GM19099 (cell line): ENCODE data around the gene FBXL17.

ENCODE experiments used
- POLR2A ChIP-seq: IDR thresholded peaks from 3 replicates; pipeline ENCODE4 v1.6.1; 2011; ENCODE audit warnings: low read depth; ENCODE audit not compliant: insufficient read length; ENCODE audit errors: extremely low read depth

FBXL17 gene

DNA sequence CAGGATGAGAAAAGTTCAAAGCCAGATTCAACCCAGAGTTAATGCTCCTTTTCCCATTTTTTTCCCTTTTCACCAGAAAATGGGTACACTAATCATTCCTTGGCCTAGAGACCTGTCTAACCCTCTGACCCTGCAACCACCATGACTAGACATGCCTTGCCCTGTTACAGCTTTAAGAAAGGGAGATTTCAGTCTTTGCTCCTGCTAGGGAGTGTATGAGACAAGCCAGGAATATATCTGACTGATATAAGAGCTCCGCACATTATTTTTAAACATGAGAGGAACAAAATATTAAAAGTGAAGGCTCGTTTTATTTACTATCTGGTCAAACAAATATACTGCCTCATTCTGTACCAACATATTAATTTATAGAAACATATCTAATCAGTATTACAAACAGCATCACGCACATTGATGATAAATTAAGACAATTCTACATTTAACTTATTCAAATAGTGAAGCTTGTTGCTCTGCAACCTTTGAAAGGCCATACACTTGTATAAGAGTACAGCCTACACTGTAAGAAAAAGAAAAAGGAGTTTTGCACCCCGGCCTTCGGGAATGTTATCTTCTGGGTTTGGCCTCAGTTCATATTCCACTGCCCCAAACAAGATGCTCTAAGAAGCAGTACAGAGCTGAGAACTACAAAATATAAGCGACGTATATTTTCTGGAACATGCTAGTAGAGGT, 132.7 kb downstream of the FBXL17 start:
- no peak for TF ChIP-seq POLR2A

DNA sequence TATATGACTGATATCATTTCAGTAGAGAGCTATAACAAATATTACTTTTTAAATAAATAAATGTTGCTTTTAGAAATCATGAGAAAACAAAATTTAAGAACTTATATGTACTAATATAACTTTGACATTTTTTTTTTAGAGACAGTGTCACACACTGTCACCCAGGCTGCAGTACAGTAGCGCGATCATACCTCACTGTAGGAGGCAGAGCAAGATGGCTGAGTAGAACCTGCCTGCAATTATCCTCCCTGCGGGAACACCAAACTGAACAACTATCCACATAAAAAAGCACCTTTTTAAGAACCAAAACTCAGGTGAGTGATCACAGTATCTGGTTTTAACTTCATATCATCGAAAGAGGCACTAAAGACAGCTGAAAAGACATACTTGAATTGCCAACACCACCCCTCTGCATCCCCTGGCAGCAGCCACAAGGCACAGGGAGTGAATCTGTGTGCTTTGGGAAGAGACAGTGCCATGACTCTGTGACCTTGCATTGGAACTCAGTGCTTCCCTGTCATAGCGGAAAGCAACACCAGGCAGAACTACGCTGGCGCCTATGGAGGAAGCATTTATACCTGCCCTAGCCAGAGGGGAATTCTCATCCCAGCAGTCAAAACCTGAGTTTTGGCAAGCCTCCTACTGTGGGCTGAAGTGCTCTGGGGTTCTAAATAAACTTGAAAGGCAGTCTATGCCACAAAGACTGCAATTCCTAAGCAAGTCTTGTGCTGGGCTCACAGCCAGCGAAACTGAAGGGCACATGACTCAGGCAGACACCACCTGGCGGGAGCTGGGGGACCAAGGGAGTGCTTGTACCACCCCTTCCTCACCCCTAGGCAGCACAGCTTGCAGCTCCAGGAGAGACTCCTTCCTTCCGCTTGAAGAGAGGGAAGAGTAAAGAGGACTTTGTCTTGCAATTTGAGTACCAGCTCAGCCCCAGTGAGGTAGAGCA, 142.7 kb downstream of the FBXL17 start:
- no peak for TF ChIP-seq POLR2A

DNA sequence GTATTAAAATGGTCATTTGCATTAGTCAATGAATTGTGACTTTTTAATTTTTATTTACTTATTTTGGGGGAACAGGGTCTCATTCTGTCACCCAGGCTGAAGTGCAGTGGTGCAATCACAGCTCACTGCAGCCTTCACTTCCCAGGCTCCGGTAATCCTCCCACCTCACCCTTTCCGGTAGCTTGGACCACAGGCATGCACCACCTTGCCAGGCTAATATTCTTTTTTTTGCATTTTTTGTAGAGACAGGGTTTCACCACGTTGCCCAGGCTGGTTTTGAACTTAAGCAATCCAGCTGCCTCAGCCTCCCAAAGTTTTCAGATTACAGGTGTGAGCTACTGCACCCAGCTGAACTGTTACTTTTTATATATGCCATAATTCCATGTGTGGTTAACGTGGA, 143.4 kb downstream of the FBXL17 start:
- TF ChIP-seq POLR2A, result no peak

DNA sequence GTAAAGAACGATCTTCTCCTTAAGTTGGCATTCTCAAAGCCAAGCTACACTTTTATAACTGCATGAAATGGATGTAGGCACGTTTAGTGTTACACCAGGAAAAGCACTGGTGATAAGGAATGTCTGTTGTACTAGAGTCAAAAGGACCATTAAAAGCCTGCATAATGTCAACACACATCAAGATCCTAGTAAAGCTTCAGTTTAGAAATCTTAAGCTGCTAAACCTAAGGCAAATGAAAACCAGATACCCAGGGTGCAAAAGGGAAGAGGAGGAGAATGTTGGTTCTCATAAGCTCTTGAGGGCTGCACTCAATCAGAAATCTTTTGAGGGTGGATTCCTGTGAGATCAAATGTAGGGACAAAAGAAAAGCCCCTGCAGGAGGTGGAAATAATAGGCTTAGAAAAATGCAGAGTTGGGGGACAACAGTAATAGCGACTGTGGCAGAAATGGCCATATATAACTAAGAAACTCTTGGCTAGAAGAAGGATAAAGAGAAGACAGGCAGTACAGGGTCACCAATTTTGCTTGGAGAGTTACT, 148.2 kb downstream of the FBXL17 start:
- no peak for TF ChIP-seq POLR2A

DNA sequence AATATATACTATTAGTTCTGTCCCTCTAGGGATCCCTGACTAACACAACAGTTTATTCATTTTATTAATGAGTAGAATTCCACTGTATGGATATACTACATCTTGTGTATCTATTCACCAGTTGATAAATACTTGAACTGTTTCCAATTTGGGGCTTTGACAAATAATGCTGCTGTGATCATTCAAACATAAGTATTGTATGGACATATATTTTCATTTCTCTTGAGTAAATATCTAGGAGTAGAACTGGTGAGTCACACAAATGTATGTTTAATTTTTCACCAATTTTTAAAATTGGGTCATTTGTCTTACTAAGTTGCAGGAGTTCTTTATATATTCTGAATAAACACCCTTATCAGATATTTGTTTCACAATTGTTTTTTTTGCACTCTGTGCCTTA, 149.1 kb downstream of the FBXL17 start:
- TF ChIP-seq POLR2A, result no peak

DNA sequence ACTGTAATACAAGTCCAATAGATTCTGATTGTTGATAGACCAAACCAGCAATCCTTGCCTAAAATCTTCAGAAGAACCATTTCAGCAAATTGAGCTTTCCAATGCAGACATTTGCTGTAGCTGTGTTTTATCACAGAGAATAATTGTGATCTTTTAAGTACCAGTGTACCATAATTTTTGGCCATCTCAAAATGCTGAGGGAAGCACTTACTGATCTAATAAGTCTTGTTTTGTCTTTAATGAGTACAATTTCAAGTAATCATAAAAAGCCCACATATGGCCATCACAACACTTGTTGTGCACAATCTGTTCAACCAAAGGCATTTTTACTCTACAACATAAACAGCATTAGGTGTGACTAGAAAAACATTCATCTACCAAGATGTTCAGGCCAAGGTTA, 159.9 kb downstream of the FBXL17 start:
- TF ChIP-seq POLR2A, result no peak

DNA sequence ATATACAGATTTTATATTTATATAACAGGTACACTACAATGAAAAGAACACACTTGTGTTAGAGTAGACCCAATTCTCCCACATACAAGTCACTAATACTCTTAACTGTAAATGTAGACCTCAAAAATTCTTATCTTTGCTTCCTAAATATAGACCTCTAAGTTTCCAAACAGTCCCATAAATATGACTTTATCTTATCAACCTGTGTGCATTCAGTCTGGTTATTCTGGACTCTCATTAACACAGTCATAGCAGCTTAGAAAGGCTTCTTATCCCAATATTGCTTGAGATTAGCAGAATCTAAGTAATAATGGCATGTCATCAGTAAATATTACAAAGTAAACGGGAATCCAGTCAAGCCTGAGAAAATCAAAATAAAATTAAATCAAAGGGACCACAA, 161.1 kb downstream of the FBXL17 start:
- no peak for TF ChIP-seq POLR2A

DNA sequence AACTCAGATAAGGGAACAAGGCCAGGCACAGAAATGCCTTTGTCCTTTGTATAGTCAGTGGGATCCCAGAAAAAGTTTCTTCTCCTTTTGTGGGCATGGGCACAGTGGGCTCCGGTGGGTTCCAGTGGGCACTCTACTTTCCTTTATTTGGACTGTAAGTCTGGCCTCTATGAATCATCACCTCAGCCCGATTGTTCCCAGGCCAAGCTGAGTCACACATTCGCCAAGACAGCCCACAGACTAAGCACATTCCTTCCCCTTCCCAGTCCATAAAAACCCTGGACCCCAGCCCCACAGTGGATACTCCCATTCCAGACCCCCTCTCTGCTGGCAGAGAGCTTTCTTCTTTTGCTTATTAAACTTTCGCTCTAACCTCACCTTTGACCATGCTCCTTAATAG, 165.0 kb downstream of the FBXL17 start:
- no peak for TF ChIP-seq POLR2A

DNA sequence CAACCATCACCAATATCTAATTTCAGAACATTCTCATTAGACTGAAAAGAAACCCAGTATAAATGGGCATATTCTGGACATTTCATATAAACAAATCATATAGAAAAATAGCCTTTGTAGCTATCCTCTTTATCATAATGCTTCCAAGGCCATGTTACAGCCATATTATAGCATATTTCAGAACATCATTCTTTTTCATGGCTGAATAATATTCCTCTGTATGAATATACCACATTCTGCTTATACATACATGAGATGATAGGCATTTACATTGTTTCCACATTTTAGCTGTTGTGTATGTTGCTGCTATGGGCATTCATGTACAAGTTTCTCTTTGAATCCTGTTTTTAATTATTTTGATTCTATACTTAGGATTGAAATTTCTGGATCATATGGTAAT, 167.0 kb downstream of the FBXL17 start:
- no peak for TF ChIP-seq POLR2A

DNA sequence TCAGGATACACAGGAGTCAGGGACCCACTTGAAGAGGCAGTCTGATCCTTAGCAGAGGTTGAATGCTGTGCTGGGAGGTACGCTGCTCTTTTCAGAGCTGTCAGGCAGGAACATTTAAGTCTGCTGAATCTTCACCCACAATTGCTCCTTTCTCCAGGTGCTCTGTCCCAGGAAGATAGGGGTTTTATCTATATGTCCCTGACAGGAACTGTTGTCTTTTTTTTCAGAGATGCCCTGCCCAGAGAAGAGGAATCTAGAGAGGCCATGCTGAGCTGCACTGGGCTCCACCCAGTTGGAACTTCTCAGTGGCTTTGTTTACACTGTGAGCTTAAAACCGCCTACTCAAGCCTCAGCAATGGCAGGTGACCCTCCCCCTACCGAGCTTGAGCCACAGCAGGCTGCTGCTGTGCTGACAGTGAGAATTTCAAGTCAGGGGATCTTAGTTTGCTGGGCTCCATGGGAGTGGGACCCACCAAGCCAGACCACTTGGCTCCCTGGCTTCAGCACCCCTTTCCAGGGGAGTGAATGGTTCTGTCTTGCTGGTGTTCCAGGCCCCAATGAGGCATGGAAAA, 169.0 kb downstream of the FBXL17 start:
- TF ChIP-seq POLR2A, result no peak

DNA sequence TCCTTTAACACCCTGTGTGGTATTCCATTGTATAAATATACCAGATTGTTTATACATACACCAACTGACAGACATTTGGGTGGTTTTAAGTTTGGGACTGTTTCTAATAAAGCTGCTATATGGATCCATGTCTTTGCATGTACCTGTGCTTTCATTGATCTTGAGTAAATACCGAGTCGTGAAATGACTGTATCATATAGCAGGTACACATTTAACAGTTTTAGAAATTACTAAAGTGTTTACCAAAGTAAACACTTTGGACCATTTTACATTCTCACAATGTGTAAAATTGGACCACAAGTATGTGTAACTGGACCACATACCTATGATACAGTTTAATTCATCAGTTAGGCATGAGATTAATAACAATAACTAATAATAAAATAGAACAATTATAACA, 175.2 kb downstream of the FBXL17 start:
- no peak for TF ChIP-seq POLR2A

DNA sequence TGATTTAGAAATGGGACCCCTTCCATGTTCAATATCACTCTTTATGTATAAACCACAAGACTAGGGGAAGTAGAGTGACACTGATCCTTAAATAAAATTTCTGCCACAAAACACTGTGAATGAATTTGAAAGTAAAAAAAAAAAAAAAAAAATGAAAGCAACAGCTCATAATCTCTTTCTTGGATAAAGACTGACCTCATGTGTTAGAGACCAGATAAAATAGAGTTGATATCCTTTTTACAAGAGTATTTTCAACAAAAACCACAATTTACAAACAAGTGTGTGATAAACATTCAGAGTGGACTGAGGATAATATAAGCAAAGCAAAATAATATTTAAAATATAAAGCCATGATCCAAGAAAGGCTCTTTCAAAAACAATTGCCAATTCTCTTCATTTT, 180.2 kb downstream of the FBXL17 start:
- TF ChIP-seq POLR2A, result no peak

DNA sequence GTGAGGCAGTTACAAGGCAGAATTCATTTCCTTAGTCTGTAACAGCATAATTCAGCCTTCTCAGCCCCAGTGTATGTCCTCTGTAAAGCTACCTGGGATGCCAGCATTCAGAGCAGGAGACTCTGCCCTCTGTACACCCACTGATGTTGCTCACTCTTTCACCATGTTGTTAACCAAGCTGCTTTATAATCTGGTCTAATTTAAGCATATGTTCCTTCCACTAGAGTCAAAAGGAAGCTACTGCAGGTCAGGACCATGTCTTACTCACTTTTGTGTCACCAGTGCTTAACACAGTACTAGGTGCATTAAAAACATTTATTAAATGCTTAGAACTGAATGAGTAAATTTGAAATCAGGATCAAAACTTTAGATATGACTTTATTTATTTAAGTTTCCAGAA, 185.6 kb downstream of the FBXL17 start:
- TF ChIP-seq POLR2A, result no peak

DNA sequence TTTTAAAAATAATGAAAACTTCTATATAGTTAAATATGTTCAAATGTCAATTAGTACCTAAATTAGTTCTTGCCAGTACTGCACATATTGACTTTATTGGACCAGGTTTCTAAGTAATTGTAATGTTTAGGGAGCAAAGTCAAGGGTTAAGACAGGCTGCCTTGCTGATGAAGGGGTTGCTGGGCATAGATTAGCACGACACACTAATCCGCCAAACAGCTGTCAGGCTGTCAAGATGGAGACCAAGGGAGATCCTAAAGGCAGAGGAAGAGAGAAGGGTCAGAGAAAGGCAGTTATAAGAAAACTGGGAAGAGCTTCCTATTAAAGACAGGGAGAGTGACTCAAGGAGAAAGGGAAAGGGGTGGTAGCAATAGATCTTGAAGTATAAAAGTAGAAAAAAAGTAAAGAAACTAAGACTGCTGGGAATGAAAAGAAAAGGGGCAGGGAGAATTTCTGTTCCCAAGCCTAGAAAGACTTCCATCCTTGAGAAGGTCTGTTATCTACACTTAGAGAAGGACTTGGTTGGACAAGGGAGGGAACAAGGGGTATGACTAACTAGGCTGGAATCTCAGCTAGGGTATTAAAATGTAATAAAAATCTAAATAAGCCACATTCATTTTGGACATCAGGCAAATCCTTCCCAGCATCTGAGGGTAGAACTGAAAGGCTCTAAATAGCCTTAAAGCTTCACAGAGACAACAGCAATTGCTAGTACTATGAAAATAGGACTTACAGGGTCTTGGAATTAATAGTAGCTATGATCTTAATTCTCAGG, 188.7 kb downstream of the FBXL17 start:
- TF ChIP-seq POLR2A, result no peak

DNA sequence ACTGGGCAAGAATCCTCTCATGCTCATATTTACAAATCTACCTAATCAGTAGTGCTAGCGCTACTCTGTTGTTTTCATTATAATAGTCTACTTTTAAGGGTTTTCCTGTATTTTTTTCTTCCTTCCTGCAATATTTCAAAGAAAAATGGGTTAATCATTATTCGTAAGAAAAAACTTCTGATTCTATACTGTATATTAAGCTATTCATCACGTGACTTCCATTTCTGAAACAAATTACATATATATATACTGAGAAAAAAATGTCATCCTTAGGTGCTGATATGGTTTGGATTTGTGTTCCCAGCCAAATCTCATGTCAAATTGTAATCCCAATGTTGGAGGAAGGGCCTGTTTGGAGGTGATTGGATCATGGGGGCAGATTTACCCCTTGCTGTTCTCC, 197.0 kb downstream of the FBXL17 start:
- no peak for TF ChIP-seq POLR2A
